ENCODE data around the gene BAIAP3.

DNA sequence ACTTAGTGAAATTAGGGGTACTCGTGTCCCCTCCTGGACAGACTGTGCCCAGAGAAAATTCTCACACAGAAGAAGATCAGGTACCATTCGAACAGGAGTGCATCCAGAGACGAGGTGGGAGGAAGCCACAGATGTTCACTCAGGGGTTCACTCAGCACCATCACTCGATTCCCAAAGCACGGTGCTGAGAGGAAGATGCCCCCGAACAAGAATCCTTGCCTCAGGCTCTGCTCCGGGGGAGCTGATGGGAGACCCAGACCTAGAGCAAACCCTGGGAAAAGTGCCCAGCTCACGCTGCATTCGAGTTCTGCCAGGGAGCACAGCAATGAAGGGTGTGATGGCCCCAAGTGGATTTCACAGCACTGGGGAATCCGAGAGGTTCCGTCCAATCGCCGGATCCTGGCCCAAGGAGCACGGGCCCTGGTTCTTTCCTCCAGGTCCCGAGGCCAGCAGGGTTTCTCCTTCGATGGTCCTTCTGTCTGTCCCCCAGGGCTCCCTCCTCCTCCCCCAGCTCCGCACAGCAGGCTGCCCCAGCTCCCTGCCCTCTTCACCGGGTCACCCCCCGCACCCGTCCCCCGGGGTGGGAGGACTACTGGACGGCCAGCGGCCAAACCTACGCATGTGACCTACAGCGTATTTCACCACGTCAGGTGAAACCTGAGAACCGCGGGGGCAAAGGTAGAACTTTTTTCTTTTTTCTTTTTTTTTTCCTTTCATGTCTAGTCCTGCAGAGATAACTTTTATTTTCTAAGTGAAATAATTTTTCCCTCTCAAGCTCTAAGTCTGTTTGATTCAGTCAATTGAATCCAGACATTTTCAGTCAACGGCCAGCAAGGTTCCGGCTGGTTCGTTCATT lies 34.2 kb upstream of the BAIAP3 start:
- TF ChIP-seq, protein P1, sequence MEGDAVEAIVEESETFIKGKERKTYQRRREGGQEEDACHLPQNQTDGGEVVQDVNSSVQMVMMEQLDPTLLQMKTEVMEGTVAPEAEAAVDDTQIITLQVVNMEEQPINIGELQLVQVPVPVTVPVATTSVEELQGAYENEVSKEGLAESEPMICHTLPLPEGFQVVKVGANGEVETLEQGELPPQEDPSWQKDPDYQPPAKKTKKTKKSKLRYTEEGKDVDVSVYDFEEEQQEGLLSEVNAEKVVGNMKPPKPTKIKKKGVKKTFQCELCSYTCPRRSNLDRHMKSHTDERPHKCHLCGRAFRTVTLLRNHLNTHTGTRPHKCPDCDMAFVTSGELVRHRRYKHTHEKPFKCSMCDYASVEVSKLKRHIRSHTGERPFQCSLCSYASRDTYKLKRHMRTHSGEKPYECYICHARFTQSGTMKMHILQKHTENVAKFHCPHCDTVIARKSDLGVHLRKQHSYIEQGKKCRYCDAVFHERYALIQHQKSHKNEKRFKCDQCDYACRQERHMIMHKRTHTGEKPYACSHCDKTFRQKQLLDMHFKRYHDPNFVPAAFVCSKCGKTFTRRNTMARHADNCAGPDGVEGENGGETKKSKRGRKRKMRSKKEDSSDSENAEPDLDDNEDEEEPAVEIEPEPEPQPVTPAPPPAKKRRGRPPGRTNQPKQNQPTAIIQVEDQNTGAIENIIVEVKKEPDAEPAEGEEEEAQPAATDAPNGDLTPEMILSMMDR (IDR thresholded peaks at IDR 0.05; ENCODE audit: poor library complexity, severe bottlenecking), result no peak
- TF ChIP-seq EZH2 (IDR thresholded peaks at IDR 0.05; ENCODE audit: borderline replicate concordance, insufficient read depth, low read length, poor library complexity, severe bottlenecking), result no peak
- no peak for TF ChIP-seq POLR2AphosphoS5 (IDR thresholded peaks at IDR 0.05)

All from neural cell (in vitro differentiated cells).